NCI-H1436 (cell line): Measurements from ENCODE around the gene WWC2.

Source experiments
- DNase-seq: peaks from one replicate; lab custom pipeline; 2025; lab: John Stamatoyannopoulos, UW

WWC2 gene

DNA sequence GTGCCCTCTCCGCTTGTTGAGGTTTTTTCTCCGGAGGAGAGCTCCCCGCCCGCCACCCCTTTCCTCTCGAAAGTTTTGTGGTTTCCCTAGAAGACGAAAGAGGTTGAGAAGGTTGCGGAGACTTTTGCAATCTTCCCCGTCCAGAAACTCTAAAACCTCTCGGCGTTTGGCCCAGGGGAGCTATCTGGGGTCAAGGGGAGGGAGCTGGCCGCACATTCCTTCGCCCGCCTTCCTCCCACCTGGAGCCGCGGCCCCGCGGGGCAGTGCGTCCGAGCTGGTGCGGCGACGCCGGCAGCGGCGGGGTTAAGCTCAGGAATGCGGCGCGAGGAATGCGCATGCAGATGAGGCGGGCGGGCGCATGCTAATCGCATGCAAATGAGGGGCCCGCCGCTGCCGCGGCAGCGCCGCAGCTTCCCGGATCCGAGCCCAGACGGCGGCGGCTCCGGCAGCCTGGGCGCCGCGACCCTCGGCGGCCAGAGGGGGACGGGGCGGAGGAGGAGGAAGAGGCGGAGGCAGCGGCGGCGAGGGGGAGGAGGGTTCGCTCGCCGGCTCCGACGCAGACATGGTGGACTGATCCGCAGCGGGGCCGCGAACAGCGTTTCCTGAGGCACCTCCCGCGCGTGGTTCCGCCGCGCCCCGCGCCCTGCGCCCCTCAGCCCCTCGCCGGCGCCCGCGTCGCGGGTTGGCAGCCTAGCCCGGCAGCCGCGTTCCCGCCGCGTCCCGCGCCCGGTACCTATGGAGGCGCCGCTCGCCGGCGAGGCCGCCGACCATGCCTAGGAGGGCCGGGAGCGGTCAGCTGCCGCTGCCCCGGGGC is at the start of gene WWC2:
TSS of gene WWC2 (plus strand) at position 535 of the 814 bp plus-strand sequence. CDS start at position 770, 235 bp downstream.
- DNase-seq = peak; percentile 14

DNA sequence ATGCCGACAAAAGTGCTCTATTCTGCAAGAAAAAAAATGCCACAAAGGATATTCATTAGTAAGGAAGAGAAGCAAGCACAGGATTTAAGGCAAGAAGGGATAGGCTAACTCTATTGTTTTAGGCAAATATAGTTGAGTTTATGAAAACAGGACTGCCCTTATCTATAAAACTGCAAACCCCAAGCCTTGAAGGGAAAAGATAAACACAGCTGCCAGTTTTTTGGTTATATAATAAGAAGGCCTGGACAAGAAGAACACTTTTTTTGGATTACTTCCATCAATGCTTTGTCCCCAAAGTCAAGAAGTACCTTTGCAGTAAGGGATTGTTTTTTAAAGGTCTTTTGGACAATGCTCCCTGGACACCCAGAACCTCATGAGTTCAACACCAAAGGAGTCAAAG is 45.4 kb upstream of the WWC2 start:
- DNase-seq = no peak

DNA sequence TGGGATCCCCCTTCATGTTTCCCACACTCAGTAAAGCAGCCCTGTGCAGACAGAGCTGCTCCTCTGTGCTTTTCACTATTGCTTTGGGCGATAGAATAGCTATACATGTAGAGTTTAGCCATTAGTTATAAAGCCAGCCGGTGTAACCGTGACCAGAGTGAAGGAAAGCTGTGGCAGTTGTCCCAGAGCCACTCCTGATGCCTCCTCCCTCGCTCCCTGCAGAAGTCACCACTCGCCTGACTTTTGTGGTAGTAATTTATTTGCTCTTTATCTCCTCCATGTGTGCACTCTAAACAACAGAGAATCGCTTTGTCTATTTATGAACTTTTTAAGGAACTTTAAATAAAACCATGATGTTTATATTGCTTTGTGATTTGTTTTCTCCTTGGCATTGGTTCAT is 41.8 kb upstream of the WWC2 start:
- DNase-seq = no peak

DNA sequence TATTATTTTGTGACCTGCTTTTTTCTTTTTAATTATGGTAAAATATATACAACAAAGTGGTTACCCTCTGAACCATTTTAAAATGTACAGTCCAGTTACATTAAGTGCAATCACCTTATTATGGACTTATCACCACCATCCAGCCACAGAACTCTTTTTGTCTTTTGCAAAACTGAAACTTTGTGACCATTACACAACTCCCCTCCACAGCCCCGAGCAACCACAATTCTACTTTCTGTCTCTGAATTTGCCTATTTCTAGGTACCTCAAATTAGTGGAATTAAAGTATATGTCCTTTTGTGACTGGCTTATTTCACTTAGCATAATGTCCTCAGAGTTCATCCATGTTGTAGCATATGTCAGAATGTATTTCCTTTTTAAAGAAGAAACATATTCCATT is 39.3 kb upstream of the WWC2 start:
- no peak for DNase-seq

DNA sequence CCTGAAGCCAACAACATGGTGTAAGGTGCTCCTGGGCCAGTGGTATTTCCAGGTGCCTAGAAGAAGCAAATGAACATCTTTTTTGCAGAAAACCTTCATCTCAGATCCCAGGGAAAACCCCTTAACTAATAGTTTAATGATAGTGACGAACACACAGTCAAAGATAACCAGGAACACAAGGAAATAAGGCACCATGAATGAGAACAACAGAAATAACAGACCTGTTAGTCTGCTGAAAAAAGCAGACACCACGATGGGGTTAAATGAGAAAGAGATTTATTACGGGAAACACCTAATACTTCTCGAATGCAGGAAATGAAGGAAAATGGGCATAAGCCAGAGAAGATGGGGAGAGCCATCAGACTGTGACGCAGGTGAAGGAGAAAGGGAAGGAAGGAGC is 30.6 kb upstream of the WWC2 start:
- DNase-seq = no peak

DNA sequence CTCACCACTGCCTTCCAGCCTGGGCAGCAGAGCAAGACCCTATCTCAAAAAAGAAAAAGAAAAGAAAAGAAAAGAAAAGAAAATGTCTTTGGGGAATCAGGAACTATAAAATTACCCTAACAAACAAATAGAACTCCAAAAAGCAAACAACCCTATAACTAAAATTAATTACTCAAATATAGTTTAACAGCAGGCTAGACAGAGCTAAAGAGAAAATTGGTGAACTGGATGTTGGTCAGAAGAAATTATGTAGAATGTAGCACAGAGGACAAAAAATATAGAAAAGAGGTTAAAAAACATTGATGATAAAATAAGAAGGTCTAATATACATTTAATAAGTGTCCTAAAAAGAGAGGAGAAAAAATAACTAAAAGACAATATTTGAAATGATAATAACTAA is 27.8 kb upstream of the WWC2 start:
- DNase-seq = no peak

DNA sequence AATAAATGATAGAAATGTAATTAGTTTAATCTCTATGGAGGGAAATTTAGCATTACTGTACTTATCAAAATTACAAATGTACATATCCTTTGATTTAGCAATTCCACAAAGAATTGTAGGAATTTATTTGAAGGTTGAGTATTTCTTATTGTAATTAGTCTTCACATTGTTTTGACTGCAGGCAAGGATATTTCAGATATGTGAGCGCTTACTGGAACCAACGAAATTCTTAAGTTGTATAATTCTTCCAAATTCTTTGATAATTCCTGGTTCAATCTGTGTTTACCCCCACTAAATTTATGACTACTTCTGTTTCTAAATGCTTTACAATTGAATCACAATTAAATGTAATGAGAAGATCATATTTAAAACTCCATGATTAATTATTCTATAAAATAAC is 26.9 kb upstream of the WWC2 start:
- no peak for DNase-seq

DNA sequence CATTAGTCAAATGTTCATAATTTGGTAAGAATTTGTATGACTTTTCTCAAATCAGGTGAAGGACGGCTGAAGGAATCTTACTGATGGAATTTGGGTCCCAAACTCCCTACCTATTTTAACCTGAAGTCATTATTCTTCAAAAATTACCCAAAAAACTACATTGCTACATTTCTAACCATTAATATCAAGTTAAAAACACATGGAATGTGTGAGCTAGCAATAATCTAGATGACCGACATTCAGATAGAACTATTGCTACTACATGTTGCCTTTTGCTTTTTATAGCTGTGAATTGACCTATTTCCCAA is 25.3 kb upstream of the WWC2 start:
- no peak for DNase-seq

DNA sequence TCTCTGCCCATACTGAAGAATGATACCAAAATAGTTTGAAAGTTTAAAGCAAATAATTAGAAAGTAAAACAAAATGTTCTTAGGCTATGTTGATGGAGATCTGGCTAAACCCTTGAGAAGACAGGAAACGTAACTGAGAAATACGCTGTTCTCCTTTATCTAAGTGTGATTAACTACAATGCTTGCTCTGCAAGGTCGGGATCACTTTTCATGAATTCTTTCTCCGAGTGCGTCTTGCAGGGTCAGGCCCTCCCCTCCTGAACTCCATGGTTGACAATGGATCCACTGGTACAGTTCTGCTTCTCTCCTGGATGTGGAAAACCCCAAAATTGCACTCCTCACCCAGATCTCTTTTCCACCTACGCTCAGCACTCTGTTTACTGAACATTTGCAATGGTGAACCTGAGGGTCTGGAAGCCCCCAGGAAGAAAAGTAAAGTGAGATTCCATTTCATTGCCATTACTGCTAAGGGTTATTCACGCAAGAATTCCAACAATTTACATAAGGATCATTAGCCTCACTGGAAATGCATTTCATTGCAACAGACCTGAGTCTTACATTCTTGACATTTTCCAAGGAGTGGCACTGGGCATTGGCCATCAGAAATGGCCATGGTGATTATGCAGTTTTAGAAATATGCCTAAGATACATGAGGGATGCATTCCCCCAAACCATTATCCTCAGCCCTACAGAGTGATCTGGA is 24.6 kb upstream of the WWC2 start:
- no peak for DNase-seq

DNA sequence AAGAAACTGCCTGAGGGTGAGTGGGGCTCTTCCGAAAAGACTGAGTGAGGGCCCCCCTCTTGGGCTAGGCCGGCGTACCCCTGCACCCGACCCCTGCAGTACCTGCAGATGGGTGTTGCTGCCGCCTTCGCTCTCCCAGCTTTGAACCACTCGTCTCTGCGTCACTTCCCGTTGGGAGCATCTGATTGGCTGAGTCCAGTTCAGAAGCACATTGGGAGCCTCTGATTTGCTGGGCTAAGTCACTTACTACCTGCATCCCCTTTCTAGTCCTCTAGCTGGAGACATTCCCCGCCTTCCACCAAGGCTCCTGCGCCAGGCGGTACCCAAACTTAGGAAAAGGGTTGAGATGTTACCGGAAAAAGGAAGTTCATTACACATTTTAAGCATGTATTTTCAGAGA is 20.4 kb upstream of the WWC2 start:
- no peak for DNase-seq

DNA sequence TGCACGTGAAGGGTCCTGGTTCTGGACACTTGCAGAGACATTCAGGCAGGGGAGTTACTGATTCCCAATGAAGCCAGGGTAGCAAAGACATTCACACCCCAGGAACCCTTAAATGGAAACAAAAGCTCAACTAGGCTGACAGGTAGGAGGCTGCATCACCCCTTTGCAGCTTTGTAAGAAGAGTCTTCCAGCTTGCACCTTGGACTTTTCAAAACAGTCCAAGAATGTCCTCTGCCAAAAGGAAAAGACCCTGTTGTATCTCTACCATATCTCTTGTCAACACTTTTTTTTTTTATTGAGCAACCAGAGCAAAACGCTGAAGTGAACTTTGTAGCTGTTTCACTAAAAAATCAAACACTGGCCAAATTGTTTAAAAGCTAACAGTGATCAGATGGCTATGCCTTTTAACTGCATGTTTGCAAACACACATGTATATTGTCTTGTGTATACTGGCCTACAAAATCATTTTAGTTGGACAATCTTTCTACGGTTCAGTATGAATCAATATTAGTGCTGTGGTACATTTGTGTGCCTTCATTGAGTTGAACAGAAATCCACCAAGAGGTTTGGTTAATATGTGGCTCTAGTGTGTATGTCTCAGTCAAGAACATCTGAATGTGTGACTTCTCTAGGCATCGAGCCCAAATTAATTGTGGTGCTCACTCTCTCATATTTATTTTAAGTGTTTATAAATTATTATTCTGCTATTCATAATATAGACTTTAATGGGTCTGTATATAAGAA is 18.5 kb upstream of the WWC2 start:
- no peak for DNase-seq

DNA sequence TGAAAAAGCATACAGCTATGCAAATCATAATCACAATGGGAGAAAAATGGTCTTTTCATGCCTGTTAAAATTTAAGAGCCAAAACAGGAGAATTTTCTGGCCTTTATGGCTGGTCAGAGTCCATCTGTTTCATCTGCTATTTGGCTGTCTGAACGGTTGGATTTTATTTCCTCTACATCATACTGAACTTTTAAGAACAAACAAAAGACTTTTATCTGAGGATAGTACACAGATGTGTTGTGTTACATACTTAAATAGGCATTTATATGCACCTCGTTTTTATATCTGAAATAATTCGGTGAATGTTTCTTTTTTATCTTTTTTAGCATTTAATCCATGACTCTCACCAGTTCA is 18.0 kb upstream of the WWC2 start:
- no peak for DNase-seq

DNA sequence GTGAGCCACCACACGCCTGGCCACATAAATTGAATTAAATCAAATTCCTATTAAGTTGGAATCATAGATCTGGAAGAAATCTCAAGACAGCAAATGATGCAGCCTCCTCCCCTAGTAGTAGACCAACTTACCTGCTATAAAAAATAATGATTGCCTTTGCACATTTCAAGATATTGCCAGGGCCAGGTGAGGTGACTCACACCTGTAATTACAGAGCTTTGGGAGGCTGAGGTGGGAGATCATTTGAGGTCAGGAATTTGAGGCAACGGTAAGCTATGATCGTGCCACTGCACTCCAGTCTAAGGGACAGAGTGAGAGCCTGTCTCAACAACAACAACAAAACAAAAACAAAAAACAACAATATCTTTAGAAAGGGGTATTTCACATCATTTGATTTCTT is 17.0 kb upstream of the WWC2 start:
- DNase-seq = no peak

DNA sequence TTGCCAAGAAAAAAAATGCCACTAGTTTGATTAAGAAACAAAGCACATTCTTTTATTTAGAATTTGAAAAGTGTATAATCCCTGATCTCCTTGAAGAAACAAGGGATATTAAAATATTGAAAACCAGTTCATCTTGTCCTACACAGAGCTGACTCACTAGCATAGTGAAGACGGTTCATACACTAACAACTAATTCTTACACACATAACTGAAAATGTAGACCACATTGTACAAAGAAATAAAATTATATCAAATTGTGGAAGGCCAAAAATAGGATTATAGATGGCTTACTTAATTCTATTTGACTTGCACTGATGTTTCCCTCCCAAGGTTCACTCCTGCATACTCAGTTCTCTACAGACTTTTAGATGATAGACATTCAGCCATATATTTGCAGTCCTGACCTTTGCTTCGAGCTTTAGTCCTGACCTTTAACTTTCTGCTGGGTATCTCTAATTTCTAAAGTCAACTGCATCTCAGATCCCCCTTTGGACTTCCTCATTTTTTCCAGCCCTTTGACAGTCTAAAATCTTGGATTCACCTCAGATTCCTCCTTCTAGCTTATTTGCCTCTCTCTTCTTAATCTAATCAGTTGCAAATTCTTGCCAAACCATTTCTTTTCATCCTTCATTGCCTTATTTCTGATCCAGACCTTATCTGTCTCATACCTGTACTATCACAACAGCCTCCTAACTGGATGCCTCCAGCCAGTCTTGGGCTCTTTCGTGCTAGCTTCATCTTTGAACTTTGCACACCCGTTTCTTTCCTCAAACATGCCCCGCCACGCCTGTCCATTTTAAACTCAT is 4.5 kb upstream of the WWC2 start:
- DNase-seq = no peak

DNA sequence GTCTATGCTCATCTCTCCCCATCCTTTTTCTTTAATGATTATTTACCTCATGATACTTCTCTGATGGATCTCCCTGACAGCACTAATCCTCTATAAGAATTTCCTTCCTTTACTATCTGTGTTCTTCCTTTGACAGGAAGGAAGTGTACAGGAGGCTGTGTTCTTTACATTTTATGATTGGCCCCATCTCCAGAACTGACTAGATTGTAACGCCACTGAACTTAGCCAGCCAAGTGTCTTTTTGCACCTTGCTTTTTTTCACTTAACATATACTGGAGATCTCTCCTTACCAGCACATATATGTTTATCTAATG is 3.9 kb upstream of the WWC2 start:
- DNase-seq = no peak

DNA sequence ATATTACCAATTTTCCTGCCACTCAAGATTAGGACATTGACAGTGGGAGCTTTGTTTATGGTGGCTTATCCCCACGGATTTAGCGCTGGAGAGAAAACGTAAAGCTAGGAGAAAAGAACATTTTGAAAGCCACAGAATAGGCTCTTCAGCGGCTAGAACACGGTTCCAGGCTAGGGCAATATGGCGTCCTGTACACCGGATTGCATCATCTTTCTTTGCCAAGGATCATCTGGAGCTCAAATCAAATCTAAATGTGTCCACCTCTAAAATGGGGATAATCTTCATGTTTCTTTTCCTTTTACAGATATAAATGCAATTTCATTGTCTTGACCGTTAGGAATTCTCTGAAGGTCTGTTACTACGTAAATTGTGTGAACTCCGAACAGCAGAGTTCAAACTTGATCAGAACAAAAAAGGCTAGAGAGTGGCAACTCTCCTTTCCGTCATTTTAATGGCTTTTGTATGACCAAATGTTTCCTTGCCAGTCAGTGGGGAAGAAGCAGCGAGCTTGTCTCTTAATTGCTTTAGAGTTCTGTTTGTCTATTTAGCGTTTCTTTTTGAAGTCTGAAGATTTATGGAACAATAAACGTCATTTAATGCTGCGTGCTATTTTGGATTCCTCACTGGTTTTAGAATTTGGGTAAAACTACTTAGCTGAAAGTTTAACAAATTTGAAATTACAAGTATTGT is 2.6 kb upstream of the WWC2 start:
- no peak for DNase-seq

DNA sequence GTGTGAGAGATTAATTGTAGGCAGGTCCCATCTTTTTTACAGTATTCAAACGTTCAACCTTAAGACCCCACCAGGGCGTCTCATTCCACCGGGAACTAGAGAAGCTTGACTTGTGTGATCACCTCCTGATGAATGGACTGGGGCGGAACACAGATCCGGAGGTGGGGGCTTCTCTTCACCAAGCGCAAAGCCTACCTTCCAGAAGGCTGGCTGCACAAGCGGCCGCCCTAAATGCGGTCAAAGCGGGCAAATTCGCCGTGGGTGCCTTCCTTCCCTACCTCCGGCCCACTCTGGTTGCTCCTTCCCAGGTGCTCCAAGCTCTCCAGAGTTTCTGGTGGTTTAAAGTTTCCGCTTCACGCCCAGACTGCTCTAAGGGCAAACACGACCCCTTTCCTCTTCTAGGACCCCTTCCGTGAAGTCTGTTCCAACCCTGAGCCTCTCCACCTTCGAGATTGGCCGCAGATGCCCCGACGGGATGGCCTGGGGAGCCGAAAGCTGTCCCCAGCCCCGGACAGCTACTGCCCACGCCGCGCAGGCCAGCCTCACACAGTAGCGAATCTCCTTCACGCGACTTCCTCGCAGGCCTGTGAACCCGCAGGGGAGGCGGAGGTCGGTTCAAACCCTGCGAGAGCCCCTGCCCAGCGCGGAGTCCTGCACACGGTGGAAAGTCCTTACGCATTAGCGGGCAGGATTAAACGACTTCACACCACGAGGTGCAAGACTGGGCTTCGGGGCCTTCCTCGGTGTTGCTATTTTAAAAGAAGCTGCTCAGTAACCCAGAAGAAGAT is 1.6 kb upstream of the WWC2 start:
- no peak for DNase-seq

DNA sequence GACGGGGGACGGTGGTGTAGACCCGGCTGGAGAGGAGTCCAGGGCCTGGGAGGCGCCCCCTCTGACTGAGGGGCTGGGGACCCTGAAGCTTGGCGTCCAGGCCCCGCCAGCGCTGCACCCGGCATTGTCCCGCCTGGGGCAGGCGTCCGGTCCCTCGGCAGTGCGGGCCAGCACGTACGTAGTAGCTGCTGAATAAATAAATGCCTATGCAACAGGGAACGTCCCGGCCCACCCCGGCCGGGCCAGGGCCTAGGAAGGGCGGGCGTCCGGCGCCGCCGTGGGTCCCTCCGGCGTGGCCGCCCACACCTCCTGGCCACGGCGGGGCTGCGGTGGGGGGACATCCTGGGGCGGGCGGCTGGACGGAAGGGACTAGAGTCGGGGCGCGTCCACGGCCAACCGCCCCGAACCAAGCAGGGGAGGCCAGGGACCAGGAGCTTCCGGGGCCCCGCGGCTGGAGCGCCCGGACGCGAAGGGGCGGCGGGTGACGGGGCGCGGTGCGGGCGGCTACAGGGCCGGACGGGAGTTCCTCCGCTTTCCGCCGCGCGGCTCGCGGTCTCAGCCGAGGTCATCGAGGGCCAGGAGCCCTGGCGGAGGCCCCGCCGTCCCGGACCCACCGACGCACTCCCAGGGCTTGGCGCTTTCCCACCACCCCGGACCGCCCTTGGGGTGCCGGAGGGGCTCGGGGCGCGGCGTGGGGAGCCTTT is 886 bp upstream of the WWC2 start:
- DNase-seq = no peak

DNA sequence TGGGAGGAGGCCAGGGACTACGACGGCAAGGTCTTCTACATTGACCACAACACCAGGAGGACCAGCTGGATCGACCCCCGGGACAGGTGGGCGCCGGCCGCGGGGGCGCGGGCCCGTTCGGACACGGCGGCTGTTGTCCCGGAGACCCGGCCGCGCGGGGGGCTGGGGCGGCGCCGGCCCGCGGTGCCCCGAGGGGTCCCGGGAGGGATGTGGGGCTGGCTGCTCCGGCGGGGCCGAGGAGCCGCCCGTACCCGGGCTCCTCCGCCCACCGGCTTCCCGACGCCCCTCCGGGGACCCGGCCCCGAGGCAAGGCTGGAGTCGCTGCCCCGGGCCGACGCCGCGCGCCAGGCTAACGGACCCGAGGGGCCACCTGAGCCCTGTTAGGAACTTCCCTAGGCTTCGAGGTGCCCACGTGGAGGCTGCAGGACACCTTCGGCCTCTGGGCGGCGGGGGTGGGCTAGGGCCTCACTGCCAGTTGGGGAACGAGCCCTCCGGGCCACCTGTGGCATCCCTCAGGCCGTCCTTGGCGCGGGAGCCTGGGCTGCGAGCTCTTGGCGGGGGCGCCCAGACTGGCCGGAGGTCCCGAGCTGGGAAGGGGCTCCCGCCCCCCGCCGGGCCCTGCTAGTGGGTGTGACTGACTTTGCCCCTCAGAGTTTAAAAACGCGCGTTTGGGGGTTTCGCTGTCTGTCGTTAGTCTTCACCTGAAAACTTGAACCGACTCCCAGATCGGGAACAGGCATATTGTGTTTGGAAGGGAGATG is 660 bp downstream of the WWC2 start:
- DNase-seq = no peak

DNA sequence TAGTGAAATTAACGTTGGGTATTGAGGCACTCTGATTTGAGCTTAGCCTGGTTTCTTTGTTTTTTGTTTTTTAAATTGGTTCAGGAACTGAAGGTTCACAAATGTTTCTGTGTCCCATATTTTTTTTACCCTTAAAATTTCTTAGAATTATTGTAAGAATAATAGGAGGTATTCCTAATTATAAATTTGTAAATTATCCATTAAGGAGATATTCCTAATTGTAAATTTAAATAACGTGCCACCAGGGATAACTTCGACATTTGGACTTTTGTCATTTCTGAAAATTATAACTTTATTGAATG is 1.2 kb downstream of the WWC2 start:
- DNase-seq = no peak
